Measurements from ENCODE around the gene MAP4K2. TPM values are rescaled to one million over a fixed set of nuclear protein-coding genes. Genes with fewer than 3 reads are reported as not detected.

The MAP4K2 gene
- total and polyA plus RNA-seq, 2 experiments from 2014 or later = 9.9 to 42.6 TPM

DNA sequence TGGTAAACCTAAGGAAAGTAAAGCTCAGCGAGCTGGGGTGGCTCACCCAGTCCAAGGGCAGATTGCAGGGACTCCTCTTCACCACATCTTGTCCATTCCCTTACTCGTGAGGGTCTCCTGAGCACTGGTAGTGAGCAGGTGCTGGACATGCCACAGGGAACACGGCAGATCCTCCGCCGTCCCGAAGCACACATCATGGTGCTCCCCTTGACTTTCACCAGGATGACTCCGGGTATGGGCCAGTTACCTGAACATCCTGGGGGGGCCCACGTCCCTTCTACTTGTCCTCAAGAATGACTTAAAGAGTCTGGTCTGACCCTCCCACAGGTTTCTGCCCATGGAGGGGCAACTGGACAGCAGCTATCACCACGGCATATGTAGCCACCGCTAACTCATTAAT lies 16.7 kb downstream of the MAP4K2 start (continued):
- TF ChIP-seq, protein P1, sequence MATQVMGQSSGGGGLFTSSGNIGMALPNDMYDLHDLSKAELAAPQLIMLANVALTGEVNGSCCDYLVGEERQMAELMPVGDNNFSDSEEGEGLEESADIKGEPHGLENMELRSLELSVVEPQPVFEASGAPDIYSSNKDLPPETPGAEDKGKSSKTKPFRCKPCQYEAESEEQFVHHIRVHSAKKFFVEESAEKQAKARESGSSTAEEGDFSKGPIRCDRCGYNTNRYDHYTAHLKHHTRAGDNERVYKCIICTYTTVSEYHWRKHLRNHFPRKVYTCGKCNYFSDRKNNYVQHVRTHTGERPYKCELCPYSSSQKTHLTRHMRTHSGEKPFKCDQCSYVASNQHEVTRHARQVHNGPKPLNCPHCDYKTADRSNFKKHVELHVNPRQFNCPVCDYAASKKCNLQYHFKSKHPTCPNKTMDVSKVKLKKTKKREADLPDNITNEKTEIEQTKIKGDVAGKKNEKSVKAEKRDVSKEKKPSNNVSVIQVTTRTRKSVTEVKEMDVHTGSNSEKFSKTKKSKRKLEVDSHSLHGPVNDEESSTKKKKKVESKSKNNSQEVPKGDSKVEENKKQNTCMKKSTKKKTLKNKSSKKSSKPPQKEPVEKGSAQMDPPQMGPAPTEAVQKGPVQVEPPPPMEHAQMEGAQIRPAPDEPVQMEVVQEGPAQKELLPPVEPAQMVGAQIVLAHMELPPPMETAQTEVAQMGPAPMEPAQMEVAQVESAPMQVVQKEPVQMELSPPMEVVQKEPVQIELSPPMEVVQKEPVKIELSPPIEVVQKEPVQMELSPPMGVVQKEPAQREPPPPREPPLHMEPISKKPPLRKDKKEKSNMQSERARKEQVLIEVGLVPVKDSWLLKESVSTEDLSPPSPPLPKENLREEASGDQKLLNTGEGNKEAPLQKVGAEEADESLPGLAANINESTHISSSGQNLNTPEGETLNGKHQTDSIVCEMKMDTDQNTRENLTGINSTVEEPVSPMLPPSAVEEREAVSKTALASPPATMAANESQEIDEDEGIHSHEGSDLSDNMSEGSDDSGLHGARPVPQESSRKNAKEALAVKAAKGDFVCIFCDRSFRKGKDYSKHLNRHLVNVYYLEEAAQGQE (IDR thresholded peaks at IDR 0.05; ENCODE audit: unreplicated experiment) = no peak
- TF ChIP-seq NANOG (IDR thresholded peaks at IDR 0.05; ENCODE audit: borderline replicate concordance) (no peak), JUNB (IDR thresholded peaks at IDR 0.05; ENCODE audit: unreplicated experiment) (no peak), ZNF114 (CRISPR knock-in tag; IDR thresholded peaks at IDR 0.05) (no peak), STAT1 (IDR thresholded peaks at IDR 0.05; ENCODE audit: unreplicated experiment) (no peak), EZH2 (IDR thresholded peaks at IDR 0.05; ENCODE audit: low read depth, unreplicated experiment) (no peak)
- TF ChIP-seq, protein P2, sequence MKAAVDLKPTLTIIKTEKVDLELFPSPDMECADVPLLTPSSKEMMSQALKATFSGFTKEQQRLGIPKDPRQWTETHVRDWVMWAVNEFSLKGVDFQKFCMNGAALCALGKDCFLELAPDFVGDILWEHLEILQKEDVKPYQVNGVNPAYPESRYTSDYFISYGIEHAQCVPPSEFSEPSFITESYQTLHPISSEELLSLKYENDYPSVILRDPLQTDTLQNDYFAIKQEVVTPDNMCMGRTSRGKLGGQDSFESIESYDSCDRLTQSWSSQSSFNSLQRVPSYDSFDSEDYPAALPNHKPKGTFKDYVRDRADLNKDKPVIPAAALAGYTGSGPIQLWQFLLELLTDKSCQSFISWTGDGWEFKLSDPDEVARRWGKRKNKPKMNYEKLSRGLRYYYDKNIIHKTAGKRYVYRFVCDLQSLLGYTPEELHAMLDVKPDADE (IDR thresholded peaks at IDR 0.05) = no peak

DNA sequence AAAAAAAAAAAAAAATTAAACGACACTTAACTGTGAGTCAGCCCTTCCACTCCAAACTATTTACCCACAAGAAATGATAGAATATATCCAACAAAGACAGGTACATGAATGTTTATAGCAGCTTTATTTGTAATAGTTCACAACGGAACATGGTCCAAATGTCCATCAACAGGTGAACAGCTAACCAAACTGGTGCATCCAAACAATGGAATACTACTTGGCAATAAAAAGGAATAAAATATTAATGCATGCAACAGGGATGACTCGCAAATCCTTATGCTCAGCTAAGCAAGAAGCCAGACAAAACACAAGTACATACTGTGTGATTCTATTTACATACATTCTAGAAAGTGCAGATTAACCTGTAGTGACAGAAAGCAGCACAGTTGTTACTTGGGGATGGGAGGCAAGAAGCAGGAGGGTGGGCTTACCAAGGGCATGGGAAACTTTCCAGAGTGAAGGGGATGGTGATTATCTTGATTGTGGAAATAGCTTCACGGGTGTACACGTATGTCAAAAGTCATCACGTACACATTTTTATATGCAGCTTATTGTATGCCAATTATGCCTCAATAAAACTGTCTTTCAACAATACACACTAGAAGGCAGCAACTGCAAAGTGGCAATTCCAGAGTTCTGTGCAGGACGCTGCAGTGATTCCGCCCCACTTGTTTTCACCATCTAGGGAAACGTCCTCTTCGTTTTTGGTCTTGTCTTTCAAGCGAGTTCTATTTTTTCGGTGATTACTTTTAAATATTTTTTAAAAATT lies 18.0 kb downstream of the MAP4K2 start:
- no peaks in the 10 kb centered on the region for H3K36me3 ChIP-seq (ENCODE audit: insufficient read depth)
- no peak overlapping the region for H3K4me3 Mint-ChIP-seq
- H3K4me1 Mint-ChIP-seq = peaks cover 4% of the 10 kb centered on the region; the same call in 2 of the 3 replicates
- no peak for DNase-seq (ENCODE audit: low spot score)
- no peak overlapping the region for H3K4me3 ChIP-seq
- no peak overlapping the region for H3K27ac Mint-ChIP-seq
- H3K9me2 ChIP-seq (ENCODE audit: insufficient read depth) = no peaks in the 10 kb centered on the region
- 0 out of 2 replicates have a peak, but pooled peaks cover 2% of the 10 kb centered on the region for H3K4me1 ChIP-seq (ENCODE audit: insufficient read depth)
- no peak overlapping the region for H3K4me2 ChIP-seq
- H3K27ac ChIP-seq (ENCODE audit: low read depth) = no peak overlapping the region
- no peaks in the 10 kb centered on the region for H3K27me3 ChIP-seq (ENCODE audit: insufficient read depth)
- H3K27me3 Mint-ChIP-seq (ENCODE audit: insufficient read depth, low read depth, poor library complexity) = peaks cover 3% of the 10 kb centered on the region
- 0 out of 2 replicates have a peak, but pooled peaks cover under 1% of the 10 kb centered on the region for H3F3A ChIP-seq (replicated peaks; ENCODE audit: low read depth)
- H4K20me1 ChIP-seq (replicated peaks; ENCODE audit: insufficient read depth) = no peaks in the 10 kb centered on the region
- H3K79me2 ChIP-seq (replicated peaks; ENCODE audit: insufficient read depth) = peaks cover 5% of the 10 kb centered on the region; the same call in 1 of the 2 replicates
- no peaks in the 10 kb centered on the region for H3K36me3 Mint-ChIP-seq (ENCODE audit: low read depth)
- ATAC-seq = no peak
- H2AFZ ChIP-seq = no peak overlapping the region
- no peaks in the 10 kb centered on the region for H3K9me3 Mint-ChIP-seq
- TF ChIP-seq JUNB (IDR thresholded peaks at IDR 0.05; ENCODE audit: unreplicated experiment) = no peak
- TF ChIP-seq, protein P1 (IDR thresholded peaks at IDR 0.05; ENCODE audit: unreplicated experiment) = no peak
- TF ChIP-seq EZH2 (IDR thresholded peaks at IDR 0.05; ENCODE audit: low read depth, unreplicated experiment) = no peak
- no peak for TF ChIP-seq POLR2AphosphoS5 (IDR thresholded peaks at IDR 0.05; ENCODE audit: low read depth)
- TF ChIP-seq CREB1 (CRISPR knock-in tag; IDR thresholded peaks at IDR 0.05; ENCODE audit: low read depth) = no peak
- TF ChIP-seq ZNF331 (CRISPR knock-in tag; IDR thresholded peaks at IDR 0.05; ENCODE audit: low read depth) = no peak
- no peak for TF ChIP-seq NANOG (IDR thresholded peaks at IDR 0.05; ENCODE audit: borderline replicate concordance)
- TF ChIP-seq, protein P2 (IDR thresholded peaks at IDR 0.05) = no peak
- TF ChIP-seq ZNF114 (CRISPR knock-in tag; IDR thresholded peaks at IDR 0.05) = no peak
- TF ChIP-seq STAT1 (IDR thresholded peaks at IDR 0.05; ENCODE audit: unreplicated experiment) = no peak
